Diencephalon (tissue), 1 donor: ENCODE results near the gene ZNF213. TPM values are rescaled to one million over a fixed set of nuclear protein-coding genes. Genes with fewer than 3 reads are reported as not detected.

Experiments
- small RNA-seq: library from RNA; depleted of rRNA; stranded (forward); fragments of <200 nt; gene quantifications from one replicate; pipeline ENCODE3, GENCODE V24; 2014
- total RNA-seq: library from RNA; depleted of rRNA; stranded (reverse); fragments of >200 nt; gene quantifications from one replicate; pipeline ENCODE4 v1.2.3, GENCODE V29; 2014

Gene ZNF213
- total RNA-seq = 8.1 TPM

GRCh38 chr16:3134338-3135125, at the start of gene ZNF213:
ZNF213 (plus strand) TSS chr16:3135029; CDS start chr16:3137281, 2,252 bp downstream.

DNA sequence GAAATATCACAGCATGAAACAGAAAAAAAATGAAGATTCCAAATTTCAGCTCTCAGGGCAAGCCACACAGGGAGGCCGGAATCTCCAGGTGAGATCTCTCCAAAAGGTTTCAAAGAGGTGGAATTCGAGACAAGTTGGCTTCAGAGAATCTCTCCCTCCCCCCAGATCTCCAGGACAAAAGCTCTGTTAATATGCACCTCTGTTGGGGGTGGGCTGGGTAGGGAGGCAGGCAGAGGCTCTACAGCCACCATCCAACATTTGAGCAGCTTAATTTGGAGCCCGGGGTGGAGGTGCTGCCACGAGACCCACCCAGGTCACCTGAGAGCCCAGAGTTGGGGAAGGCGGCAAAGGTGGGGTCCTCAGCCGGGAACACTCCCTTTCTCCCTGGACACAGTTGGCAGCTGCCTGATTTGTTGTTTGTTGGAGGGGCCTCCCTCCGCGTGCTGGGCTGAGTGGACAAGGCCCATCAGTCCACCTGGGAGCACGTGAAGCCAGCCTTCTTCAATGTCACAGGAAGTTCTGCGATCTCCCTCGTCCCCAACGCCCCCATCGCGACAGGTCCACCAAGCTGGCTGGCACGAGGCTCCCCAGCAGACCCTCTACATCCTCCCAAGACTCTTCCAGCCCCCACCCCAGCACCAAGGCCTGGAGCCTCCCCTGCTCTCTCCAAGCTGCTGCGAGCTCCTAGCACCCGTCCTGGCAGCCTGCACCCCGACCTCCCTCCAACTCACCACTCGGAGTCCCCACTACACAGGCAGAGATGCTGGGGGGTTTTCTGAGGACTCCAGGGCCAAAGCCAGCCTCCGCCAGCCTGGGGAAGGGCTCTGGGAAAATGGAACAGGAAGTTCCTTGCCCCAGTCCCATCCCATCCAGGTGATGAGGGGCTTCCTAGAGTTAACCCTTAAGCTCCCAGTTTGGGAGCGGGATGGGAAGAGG, 36.1 kb upstream of the ZNF213 start, which contains the start of gene ZSCAN10:
Gene ZSCAN10 (minus strand): TSS at position 836 of the 936 bp plus-strand sequence. CDS start 6,357 bp downstream, outside the sequence.

GRCh38 chr16:3112058-3112880, 22.6 kb upstream of the ZNF213 start, which contains the start of gene ZNF205:
ZNF205 (plus strand) TSS chr16:3112586; CDS start chr16:3113431, 845 bp downstream.

GRCh38 chr16:3187798-3188674, 53.2 kb downstream of the ZNF213 start, which contains the start of gene OR1F1:
OR1F1 (plus strand) TSS chr16:3188204.

Small RNAs within 50 kb of the gene (small RNA-seq; reads per million reads assigned to genes)
- 0.56 reads per million, percentile 59 among the genes with 10 or more reads in this experiment for gene RNU1-22P

Other genes with a start within 250 kb of the ZNF213 start
- gene FLYWCH1, start 223.1 kb upstream of the ZNF213 start, total RNA-seq = 29.1 TPM
- gene KREMEN2, start 170.8 kb upstream of the ZNF213 start, total RNA-seq = 0.46 TPM
- 28.4 TPM for gene PAQR4, start 165.7 kb upstream of the ZNF213 start, total RNA-seq
- gene PKMYT1, start 154.6 kb upstream of the ZNF213 start, total RNA-seq = 2.3 TPM
- not detected for gene CLDN9, start 122.1 kb upstream of the ZNF213 start, total RNA-seq
- gene CLDN6, start 116.8 kb upstream of the ZNF213 start, total RNA-seq = 1.2 TPM
- 1.2 TPM for gene TNFRSF12A, start 114.7 kb upstream of the ZNF213 start, total RNA-seq
- gene HCFC1R1, start 111.1 kb upstream of the ZNF213 start, total RNA-seq = 20.3 TPM
- 4.8 TPM for gene THOC6, start 111.0 kb upstream of the ZNF213 start, total RNA-seq
- not detected for gene BICDL2, start 98.1 kb upstream of the ZNF213 start, total RNA-seq
- gene MMP25, start 88.5 kb upstream of the ZNF213 start, total RNA-seq = 0.92 TPM
- gene IL32, start 69.4 kb upstream of the ZNF213 start, total RNA-seq = 1.6 TPM
- not detected for gene ZSCAN10, start 35.7 kb upstream of the ZNF213 start, total RNA-seq
- 15.9 TPM for gene ZNF205, start 22.4 kb upstream of the ZNF213 start, total RNA-seq
- gene OR1F1, start 53.2 kb downstream of the ZNF213 start, total RNA-seq = 0.69 TPM
- gene ZNF200, start 100.1 kb downstream of the ZNF213 start, total RNA-seq = 15.9 TPM
- gene MEFV, start 121.6 kb downstream of the ZNF213 start, total RNA-seq = 0.46 TPM
- 36.0 TPM for gene ZNF263, start 148.5 kb downstream of the ZNF213 start, total RNA-seq
- 22.4 TPM for gene TIGD7, start 170.4 kb downstream of the ZNF213 start, total RNA-seq
- 32.8 TPM for gene ZNF75A, start 170.5 kb downstream of the ZNF213 start, total RNA-seq
- 0.46 TPM for gene OR2C1, start 220.9 kb downstream of the ZNF213 start, total RNA-seq